NCI-H1436 treated with DMSO at 0.1 percent for 48 hours (cell line): ENCODE data around the gene SLC30A7.

Source experiments
- DNase-seq: peaks from one replicate; lab custom pipeline; 2025; lab: John Stamatoyannopoulos, UW

The SLC30A7 gene

DNA sequence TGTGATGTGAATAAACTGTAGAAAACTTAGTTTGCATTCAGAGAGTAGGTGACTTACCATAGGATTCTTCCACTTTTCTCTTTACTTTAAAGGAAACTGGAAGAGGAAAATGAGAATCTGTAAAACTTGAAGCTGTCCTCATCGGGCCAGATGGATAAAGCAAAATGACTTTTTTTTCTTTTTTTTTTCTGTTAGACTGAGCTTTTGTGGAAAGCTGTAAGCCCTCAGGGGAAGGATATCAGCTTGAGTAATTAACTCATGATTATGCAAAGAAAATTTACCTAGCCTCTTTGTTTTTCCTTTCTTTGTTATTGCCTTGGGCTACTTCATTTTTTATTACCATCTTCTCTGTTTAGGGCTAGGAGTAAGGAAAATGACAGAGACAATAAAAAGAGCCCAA, 76.3 kb downstream of the SLC30A7 start:
- DNase-seq: no peak

DNA sequence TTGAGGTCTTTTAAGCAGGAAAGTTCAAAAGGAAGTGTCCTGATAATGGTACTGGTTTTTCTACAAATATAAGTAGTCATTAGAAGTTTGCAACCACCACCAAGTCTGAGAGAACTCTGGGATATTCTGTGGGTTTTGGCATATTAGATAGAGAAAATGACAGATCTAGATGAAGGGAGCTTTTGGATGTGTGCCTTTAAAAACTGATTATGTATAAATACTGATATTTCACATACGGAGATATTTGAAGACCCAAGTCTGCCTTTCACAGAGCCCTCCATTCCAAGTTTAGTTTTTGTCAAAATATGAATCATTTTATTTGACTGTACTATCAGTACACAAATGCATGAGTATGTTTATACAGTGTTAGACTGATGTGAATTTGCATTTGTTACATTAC, 81.0 kb downstream of the SLC30A7 start:
- no peak for DNase-seq

DNA sequence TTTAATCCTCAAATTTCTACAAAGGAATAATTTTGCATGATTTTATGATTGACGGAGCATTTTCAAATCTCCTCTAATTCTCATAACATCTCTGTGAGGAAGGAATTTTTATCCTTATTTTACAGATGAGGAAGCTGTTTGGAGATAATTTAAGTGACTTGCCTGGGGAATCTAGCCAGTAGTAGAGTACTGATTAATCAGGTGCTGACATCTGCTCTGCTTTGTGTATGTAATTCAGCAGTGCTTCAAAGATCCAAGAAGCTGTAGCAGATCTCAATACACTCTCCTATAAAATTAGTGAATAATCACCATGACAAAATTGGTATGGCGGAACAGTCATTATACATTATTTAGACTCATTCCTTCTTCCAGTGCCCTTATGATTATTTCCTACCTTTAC, 83.7 kb downstream of the SLC30A7 start:
- no peak for DNase-seq

DNA sequence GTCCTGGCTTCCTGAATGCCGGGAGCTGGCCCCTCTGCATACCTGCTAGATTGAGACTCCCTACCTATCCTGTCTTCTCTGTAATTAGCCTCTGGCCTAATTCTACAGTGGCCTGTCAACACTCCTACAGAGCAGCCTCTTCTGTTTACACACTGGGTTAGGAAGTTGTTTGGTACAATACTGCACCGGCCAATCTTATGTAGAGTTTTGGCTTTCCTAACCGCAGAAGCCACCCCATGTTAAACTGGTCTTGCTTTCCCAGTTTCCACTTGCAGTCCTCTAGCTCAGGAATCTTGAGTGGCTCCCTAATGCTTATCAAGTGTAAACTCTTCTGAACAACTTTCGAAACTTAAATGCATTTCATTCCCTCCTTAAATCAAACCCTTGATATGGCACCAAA, 86.9 kb downstream of the SLC30A7 start:
- no peak for DNase-seq

DNA sequence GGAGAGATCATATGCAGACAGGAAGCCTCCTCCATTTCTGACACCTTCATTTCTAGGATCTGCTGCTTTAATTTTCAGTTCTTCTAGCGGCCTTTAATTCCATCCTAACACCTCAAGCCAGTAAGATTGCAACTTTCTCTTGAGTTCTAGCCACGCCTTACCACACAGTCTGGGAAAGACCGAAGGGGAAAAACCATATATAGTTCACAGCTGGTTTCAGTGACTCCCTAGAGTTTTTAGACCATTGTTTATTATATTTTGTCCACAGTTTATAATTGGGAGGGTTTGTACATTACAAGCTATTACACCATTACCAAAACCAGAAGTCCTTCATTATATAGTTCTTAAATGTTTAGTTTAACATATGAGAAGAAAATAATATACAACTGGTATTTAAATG, 92.2 kb downstream of the SLC30A7 start:
- no peak for DNase-seq

GRCh38 chr1:100989306-100990077, 93.6 kb downstream of the SLC30A7 start:
- no peak for DNase-seq

DNA sequence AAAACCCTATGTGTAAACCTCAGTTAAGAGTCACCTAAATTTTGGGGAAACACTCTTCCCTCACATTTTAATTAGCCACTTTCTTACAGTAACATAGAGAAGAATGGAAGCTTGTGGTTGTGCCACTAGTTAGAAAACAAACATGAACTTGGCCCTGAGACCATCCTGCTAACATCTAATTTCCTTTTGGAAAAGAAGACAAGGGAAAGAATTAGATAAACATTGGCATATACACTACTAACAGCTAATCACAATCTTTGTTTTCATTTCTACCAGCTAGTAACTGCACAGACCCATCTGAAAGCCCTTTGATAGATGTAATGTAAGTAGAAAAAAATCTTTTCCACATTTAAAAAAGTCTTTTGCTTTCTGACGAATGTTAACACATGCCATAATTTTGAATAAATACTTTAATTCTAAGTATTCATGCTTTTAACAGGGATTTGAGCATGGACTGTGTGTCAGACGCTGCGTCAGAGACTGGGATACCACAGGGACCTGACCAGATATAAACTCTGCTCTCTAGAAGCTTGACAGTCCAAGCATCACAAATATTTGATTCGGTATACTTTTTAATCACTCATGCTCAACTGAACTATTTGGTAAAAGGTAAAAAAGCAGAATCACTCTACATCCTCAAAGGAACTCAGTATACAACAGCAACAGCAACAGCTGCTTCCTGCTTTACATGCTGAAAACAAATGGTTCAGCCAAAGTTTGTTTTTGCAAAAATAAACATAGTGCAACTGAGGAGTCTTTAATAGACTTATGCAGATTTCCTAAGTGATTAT, 99.5 kb downstream of the SLC30A7 start:
- no peak for DNase-seq

- DNase-seq: no peak
These were observed 102.5 kb downstream of the SLC30A7 start for GRCh38 chr1:100998426-100998825.

- no peak for DNase-seq
These were observed 104.4 kb downstream of the SLC30A7 start for GRCh38 chr1:101000131-101000873.

- no peak for DNase-seq
These were observed 106.7 kb downstream of the SLC30A7 start for GRCh38 chr1:101002551-101002950.

- no peak for DNase-seq
These were observed 107.2 kb downstream of the SLC30A7 start for GRCh38 chr1:101003012-101003650.

GRCh38 chr1:101004061-101004460, 108.2 kb downstream of the SLC30A7 start:
- no peak for DNase-seq

DNA sequence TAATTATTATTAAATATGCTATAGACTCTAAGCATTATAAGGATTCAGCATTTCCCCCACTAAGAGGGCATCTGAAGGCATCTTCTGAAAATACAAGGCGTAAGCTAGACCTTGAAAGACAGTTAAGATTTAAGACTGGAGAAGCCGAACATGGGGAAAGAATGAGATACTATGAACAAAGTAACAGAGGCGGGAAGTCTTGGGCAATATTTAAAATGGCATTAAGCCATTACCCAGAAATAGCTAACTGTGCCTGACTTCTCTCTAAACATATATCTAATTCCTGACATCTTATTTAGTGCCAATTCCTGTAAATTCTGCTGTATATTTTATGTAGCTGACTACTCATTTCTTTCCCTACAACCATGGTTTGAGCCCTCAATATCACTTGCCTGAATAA, 108.8 kb downstream of the SLC30A7 start:
- no peak for DNase-seq

- DNase-seq: no peak
These were observed 109.3 kb downstream of the SLC30A7 start for GRCh38 chr1:101005183-101005582.

DNA sequence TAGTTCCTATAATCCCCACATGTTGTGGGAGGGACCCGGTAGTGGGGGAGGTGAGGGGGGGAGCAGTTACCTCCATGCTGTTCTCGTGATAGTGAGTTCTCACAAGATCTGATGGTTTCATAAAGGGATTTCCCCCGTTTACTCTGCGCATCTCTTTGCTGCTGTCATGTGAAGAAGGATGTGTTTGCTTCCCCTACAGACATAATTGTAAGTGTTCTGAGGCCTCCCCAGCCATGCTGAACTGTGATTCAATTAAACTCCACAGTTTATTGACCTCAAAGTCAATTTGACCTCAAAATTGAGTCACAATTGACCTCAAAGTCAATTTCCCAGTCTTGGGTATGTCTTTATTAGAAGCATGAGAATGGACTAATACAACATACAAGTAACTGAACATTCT, 110.0 kb downstream of the SLC30A7 start:
- no peak for DNase-seq

DNA sequence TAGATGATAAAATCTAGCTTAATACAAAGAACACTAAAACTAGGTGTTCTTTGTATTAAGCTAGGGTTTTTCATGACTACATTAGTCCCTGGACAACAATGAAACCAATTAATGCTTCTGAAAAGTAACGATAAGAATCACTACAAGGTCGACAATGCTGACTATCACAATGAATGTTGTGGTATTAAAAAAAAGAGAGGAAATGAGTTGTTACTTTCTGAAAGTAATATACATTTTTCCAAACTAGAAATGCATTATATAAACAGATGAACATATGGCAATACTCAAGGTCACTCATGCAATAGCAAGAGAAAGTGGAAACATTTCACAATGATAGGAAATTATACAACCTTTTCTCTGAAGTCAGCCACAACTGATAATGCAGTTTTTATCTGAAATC, 110.7 kb downstream of the SLC30A7 start:
- no peak for DNase-seq

GRCh38 chr1:101008229-101008834, 112.4 kb downstream of the SLC30A7 start:
- DNase-seq: no peak

DNA sequence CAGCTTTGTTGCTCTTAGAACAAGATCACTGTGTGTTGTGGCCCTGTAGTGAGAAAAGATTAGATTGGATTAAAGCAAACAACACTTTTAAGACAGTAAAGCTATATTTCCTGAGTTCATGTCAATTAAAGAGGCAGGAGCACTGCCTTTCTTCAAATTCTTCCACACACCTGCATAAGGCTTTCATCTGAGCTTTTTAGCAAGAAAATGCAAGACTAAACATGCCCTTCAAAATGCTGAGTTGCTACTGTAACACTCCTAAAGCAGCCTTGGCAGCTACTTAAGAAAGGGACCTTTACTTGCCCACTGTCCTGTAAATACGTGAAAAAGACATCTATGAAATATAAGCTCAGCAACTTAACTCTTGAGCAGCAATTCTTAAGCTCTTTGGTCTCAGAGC, 117.9 kb downstream of the SLC30A7 start:
- DNase-seq: no peak

DNA sequence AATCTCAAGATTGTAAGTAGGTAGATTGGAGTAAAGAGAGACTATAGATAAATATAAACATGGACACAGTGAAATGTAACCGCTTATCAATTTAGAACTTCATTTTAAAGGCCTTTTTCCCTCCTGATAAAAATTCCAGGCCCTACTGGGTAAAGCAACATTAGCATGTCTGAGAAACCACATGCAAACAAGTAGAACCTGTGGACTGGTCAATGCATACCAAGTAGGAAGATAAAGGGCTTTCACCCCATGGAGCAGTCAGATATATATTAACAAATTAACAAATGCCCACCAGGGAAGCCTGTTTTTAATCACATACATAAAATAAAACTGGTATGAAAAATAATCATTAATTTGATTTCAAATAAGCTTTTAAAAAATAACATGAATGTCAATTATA, 121.6 kb downstream of the SLC30A7 start:
- DNase-seq: no peak

DNA sequence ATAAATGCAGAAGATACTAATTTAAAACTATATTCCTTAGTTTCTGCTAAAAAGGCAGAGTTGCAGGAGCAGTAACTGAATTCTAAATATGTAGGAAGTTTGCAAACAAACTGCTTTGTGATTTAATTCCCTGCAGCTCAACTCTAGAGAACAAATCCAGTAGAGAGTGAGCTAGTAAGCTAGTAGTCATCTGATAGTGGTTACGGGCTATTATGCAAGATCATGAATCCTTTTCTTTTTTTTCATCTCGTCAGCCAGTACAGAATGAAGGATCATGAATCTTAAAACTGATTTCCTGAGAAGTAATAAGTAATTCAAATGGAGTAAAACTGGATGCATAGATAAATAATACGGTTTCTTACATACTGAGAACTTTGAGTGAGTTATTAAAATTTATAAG, 126.4 kb downstream of the SLC30A7 start:
- no peak for DNase-seq

DNA sequence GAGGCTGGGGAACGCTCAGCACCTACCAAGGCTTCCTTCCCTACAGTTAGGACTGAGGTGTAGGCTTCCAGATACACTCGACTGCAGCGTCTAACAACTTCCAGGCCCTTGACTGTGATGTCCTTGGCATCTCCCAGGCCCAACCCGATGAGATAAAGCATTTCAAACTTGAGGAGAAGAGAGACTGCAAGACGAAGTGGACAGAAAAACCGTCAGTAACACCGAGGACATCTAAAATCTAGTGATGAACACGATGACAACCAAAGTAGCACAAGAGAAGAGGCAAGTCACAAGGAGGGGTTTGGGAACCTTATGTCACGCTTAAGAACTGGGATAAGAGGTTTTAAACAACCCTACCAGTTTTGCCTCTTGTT, 129.4 kb downstream of the SLC30A7 start:
- no peak for DNase-seq
